IMR-90 (cell line): Measurements from ENCODE around the gene DAGLA. TPM values are rescaled to one million over a fixed set of nuclear protein-coding genes. Genes with fewer than 3 reads are reported as not detected.

ENCODE experiments used
- ATAC-seq: fragments of 200-7000 bp; cut with Tn5 transposase; 2 replicates; pipeline ENCODE4 v1.9.1; 2020; ENCODE audit warnings: low read depth, mild to moderate bottlenecking, moderate library complexity
- BruUV-seq: library from RNA; stranded (reverse); fragments of 400-500 nt; replicated peaks from 2 replicates; lab custom pipeline; 2021; lab: Mats Ljungman, UMichigan
- CTCF ChIA-PET: fragments of 300-600 bp; formaldehyde crosslinking; extraction: SDS; loops from one replicate; lab custom pipeline; 2021; ENCODE audit warnings: antibody characterized with exemption; lab: Yijun Ruan, JAX
- POLR2A ChIA-PET: fragments of 300-600 bp; sonication (Branson Sonifier 250); formaldehyde crosslinking; loops from one replicate; lab custom pipeline; 2022; ENCODE audit warnings: antibody characterized with exemption; ENCODE audit not compliant: unreplicated experiment; lab: Charles Lee
- DNase-seq: peaks from one replicate; pipeline ENCODE4 v3.0.0; 2013
- H2AFZ ChIP-seq: replicated peaks from 2 replicates; pipeline ENCODE3; 2013; ENCODE audit warnings: low read length, mild to moderate bottlenecking; ENCODE audit not compliant: poor library complexity
- H2AK5ac ChIP-seq: 2 replicates; pipeline ENCODE4 v1.6.1; 2013; ENCODE audit warnings: low read depth, low read length, inconsistent platforms
- H2AK9ac ChIP-seq: replicated peaks from 2 replicates; pipeline ENCODE3; 2013; ENCODE audit warnings: mild to moderate bottlenecking, low read depth, low read length, moderate library complexity; ENCODE audit not compliant: poor library complexity
- H2BK120ac ChIP-seq: 2 replicates; pipeline ENCODE4 v1.6.1; 2013; ENCODE audit warnings: low read depth, low read length, inconsistent platforms
- H2BK15ac ChIP-seq: 3 replicates; pipeline ENCODE4 v1.6.1; 2013; ENCODE audit warnings: low read depth, low read length, inconsistent platforms
- H2BK20ac ChIP-seq: 2 replicates; pipeline ENCODE4 v1.6.1; 2013; ENCODE audit warnings: low read depth, mild to moderate bottlenecking, inconsistent platforms, low read length, moderate library complexity
- H2BK5ac ChIP-seq: 2 replicates; pipeline ENCODE4 v1.6.1; 2013; ENCODE audit warnings: mild to moderate bottlenecking, low read depth, low read length, inconsistent platforms; ENCODE audit not compliant: poor library complexity, severe bottlenecking
- H3K14ac ChIP-seq: replicated peaks from 2 replicates; pipeline ENCODE4 v1.6.1; 2013; ENCODE audit warnings: low read depth, low read length, inconsistent platforms
- H3K18ac ChIP-seq: 2 replicates; pipeline ENCODE4 v1.6.1; 2013; ENCODE audit warnings: low read depth, low read length, control low read depth
- H3K23ac ChIP-seq: 2 replicates; pipeline ENCODE4 v1.6.1; 2013; ENCODE audit warnings: low read depth, low read length, inconsistent platforms
- H3K27ac ChIP-seq: 2 replicates; pipeline ENCODE4 v1.5.1; 2013; ENCODE audit warnings: mild to moderate bottlenecking, control low read depth, low read length; ENCODE audit not compliant: insufficient read depth
- H3K27me3 ChIP-seq: 2 replicates; pipeline ENCODE4 v1.6.1; 2013; ENCODE audit warnings: low read length; ENCODE audit not compliant: control insufficient read depth, insufficient read depth
- H3K36me3 ChIP-seq: 2 replicates; pipeline ENCODE4 v1.6.1; 2013; ENCODE audit warnings: low read length, mixed read lengths; ENCODE audit not compliant: control insufficient read depth, insufficient read depth
- H3K4ac ChIP-seq: 2 replicates; pipeline ENCODE4 v1.6.1; 2013; ENCODE audit warnings: low read depth, low read length, inconsistent platforms
- H3K4me1 ChIP-seq: 2 replicates; pipeline ENCODE4 v1.6.1; 2013; ENCODE audit warnings: low read length, mixed read lengths; ENCODE audit not compliant: control insufficient read depth, insufficient read depth
- H3K4me2 ChIP-seq: 2 replicates; pipeline ENCODE4 v1.6.1; 2013; ENCODE audit warnings: low read depth, mild to moderate bottlenecking, control low read depth, low read length, moderate library complexity
- H3K4me3 ChIP-seq: 2 replicates; pipeline ENCODE4 v1.5.1; 2013; ENCODE audit warnings: low read depth, mild to moderate bottlenecking, control low read depth, low read length, moderate library complexity; ENCODE audit not compliant: insufficient read depth
- H3K56ac ChIP-seq: 2 replicates; pipeline ENCODE4 v1.6.1; 2013; ENCODE audit warnings: low read length, inconsistent platforms; ENCODE audit not compliant: insufficient read depth; ENCODE audit errors: extremely low read depth
- H3K79me1 ChIP-seq, 2 experiments: 2 replicates each; pipeline ENCODE4 v1.6.1; 2013; ENCODE audit warnings: low read length in 2 of 2, inconsistent platforms in 1 of 2, low read depth in 1 of 2
- H3K9ac ChIP-seq: 2 replicates; pipeline ENCODE4 v1.6.1; 2013; ENCODE audit warnings: low read depth, low read length, control low read depth
- H3K9me1 ChIP-seq: 2 replicates; pipeline ENCODE4 v1.6.1; 2013; ENCODE audit warnings: low read length, inconsistent platforms; ENCODE audit not compliant: insufficient read depth
- H3K9me3 ChIP-seq: 2 replicates; pipeline ENCODE4 v1.6.1; 2013; ENCODE audit warnings: low read length; ENCODE audit not compliant: control insufficient read depth, insufficient read depth
- H4K20me1 ChIP-seq: 2 replicates; pipeline ENCODE4 v1.6.1; 2013; ENCODE audit warnings: low read length, inconsistent platforms; ENCODE audit not compliant: insufficient read depth
- H4K5ac ChIP-seq: 2 replicates; pipeline ENCODE4 v1.6.1; 2013; ENCODE audit warnings: mild to moderate bottlenecking, low read depth, low read length, control low read depth
- H4K8ac ChIP-seq, 2 experiments: 2 replicates each; pipeline ENCODE4 v1.6.1; 2013; ENCODE audit warnings: low read depth in 2 of 2, low read length in 2 of 2, control low read depth in 1 of 2, inconsistent platforms in 1 of 2
- H4K91ac ChIP-seq: 2 replicates; pipeline ENCODE4 v1.6.1; 2013; ENCODE audit warnings: low read depth, low read length, inconsistent platforms; ENCODE audit not compliant: insufficient read depth
- BHLHE40 ChIP-seq: fragments of 150-350 bp; IDR thresholded peaks from 2 replicates; pipeline ENCODE4 v1.6.1; 2016; ENCODE audit warnings: mild to moderate bottlenecking, low read depth, low read length
- MXI1 ChIP-seq: IDR thresholded peaks from 2 replicates; pipeline ENCODE4 v1.6.1; 2012; ENCODE audit warnings: low read depth, mild to moderate bottlenecking, low read length, moderate library complexity, borderline replicate concordance
- POLR2A ChIP-seq: IDR thresholded peaks from 2 replicates; pipeline ENCODE4 v1.6.1; 2012; ENCODE audit warnings: mild to moderate bottlenecking, low read depth, low read length
- WGBS, 2 experiments: methylation state at CpG; one replicate each; pipeline versions ENCODE4 v1.1.5 to v1.1.7; 2013; ENCODE audit warnings: missing lambda C conversion rate in 2 of 2; ENCODE audit not compliant: insufficient read length in 1 of 2; ENCODE audit errors: extremely low coverage in 2 of 2; 5-methylcytosine and 5-hydroxymethylcytosine counted together
- dilution Hi-C: fragments of 300-500 bp; cut with HindIII; formaldehyde crosslinking; loops from one replicate; pipeline ENCODE4 v1.14.3; 2018; ENCODE audit warnings: low sequenced_read_pairs; ENCODE audit not compliant: unreplicated experiment
- in situ Hi-C: fragments of 300-500 bp; cut with MboI; formaldehyde crosslinking; loops from 3 replicates; pipeline ENCODE4 v1.14.3; 2019; ENCODE audit warnings: low sequenced_read_pairs, inconsistent platforms, mixed read lengths
- intact Hi-C: fragments of 100-400 bp; cut with micrococcal nuclease; formaldehyde crosslinking; loops from 2 replicates; pipeline ENCODE4 v1.10.0; 2022
- polyA plus RNA-seq, 3 experiments: library from polyadenylated mRNA; depleted of rRNA; stranded (reverse); fragments of >200 nt; gene quantifications; 2 replicates each; pipeline ENCODE4 v1.2.3, GENCODE V29; 2012; ENCODE audit warnings: low replicate concordance in 1 of 3
- total RNA-seq: library from RNA; depleted of rRNA; stranded (reverse); fragments of >200 nt; gene quantifications from 2 replicates; pipeline ENCODE4 v1.2.3, GENCODE V29; 2012

Gene DAGLA
- total and polyA plus RNA-seq, 2 of the 4 experiments (the other 2 are of a cell fraction), result 0.90 to 3.8 TPM

DNA sequence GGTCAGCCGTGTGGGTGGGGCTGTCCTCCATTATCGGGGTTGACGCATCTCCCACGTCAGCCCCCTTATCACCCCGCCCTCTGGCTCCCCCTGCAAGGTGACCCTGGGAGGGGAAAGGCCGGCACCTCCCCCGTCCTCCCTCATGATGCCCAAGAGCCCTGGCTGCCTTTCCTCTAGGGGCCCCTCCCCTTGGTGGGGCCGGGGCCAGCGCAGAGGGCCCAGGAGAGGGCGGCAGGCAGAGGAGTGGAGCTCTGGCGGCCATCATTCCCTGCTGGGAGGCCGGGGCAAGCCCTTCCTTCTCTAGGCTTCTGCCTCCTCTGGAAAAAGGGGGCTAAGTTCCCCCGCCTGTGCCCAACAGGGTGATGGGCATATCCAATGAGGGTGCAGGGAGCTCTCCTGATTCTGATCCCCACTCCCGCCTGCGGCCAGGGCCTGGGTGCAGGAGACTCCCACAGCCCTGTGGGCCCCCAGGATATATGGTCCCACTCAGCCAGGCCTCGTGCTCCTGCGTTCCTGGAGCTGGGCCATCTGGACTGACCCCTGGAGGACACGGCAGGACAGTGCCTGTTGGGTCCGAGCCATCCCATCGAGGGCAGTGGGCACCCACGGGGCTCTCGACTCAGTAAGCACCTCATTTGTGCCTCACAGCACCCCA is 84.5 kb downstream of the DAGLA start:
- H3K4me1 ChIP-seq, result peaks cover 7% of the 10 kb centered on the region
- TF ChIP-seq MXI1, result no peak
- TF ChIP-seq BHLHE40, result no peak
- TF ChIP-seq POLR2A, result no peak
- H2AK9ac ChIP-seq, result peak overlapping the region; percentile 85
- 46% methylated on average over 13 of the region's 22 CpGs; no CpG with 5 or more reads in 1 of the 2 experiments for WGBS, 2 experiments
- H3K79me1 ChIP-seq, result no peaks in the 10 kb centered on the region; a peak in 1 of 4 replicates
- H3K4ac ChIP-seq, result no peak overlapping the region
- ChIA-PET CTCF (interaction anchor here (1.0 kb wide), 1 partner anchor 17 kb away, joined by 3 read pairs; no protein-coding TSS in a partner anchor), POLR2A (no interaction called here)
- H3K9me1 ChIP-seq, result no peaks in the 10 kb centered on the region
- in situ Hi-C loops, result no loop called here
- no peak overlapping the region for H3K23ac ChIP-seq
- no peak overlapping the region for H2BK20ac ChIP-seq
- H3K56ac ChIP-seq, result no peak overlapping the region
- no peak overlapping the region for H3K27ac ChIP-seq
- H3K9me3 ChIP-seq, result no peaks in the 10 kb centered on the region
- intact Hi-C loops, result no loop called here
- no peaks in the 10 kb centered on the region for H3K36me3 ChIP-seq
- no peak overlapping the region for H4K5ac ChIP-seq
- ATAC-seq, result no peak
- no peak for DNase-seq
- H2BK120ac ChIP-seq, result no peak overlapping the region
- H2BK5ac ChIP-seq, result no peak overlapping the region
- H4K8ac ChIP-seq, result no peak overlapping the region
- no peak overlapping the region; the same call in 1 of the 2 replicates for H2AK5ac ChIP-seq
- no peak overlapping the region for H3K4me2 ChIP-seq
- H3K27me3 ChIP-seq, result no peaks in the 10 kb centered on the region; the same call in 1 of the 2 replicates
- no peaks in the 10 kb centered on the region for H4K20me1 ChIP-seq
- H3K9ac ChIP-seq, result no peak overlapping the region
- no peak overlapping the region for H3K4me3 ChIP-seq
- peak overlapping the region; percentile 1 for H2AFZ ChIP-seq
- dilution Hi-C loops, result no loop called here
- no peak overlapping the region for H2BK15ac ChIP-seq
- no peak overlapping the region for H3K14ac ChIP-seq
- H4K91ac ChIP-seq, result no peak overlapping the region
- BruUV-seq, result no TSS peak
- no peak overlapping the region for H3K18ac ChIP-seq
